Transverse colon (tissue), 4 donors: ENCODE results near the gene SERPINB5.

Experiments used
- POLR2AphosphoS5 ChIP-seq, 3 donors: sonication (generic); formaldehyde crosslinking; IDR thresholded peaks; one replicate each; pipeline ENCODE4 v1.6.1; 2016; ENCODE audit warnings: antibody characterized with exemption in 3 of 3
- TF ChIP-seq, protein P1 (sequence below), 5 experiments: fragments of 200-600 bp in 3 of 5; fragments of 450-650 bp in 2 of 5; sonication (generic) in 3 of 5; IDR thresholded peaks; 1 replicate in 2 of 5; 2 replicates in 3 of 5; pipeline ENCODE4 v1.5.1; 2016 to 2017; ENCODE audit warnings: antibody characterized with exemption in 5 of 5, inconsistent platforms in 3 of 5, mild to moderate bottlenecking in 2 of 5, moderate library complexity in 1 of 5

GRCh38 chr18:63431180-63431579 is 45.6 kb upstream of the SERPINB5 start:
- TF ChIP-seq, protein P1, sequence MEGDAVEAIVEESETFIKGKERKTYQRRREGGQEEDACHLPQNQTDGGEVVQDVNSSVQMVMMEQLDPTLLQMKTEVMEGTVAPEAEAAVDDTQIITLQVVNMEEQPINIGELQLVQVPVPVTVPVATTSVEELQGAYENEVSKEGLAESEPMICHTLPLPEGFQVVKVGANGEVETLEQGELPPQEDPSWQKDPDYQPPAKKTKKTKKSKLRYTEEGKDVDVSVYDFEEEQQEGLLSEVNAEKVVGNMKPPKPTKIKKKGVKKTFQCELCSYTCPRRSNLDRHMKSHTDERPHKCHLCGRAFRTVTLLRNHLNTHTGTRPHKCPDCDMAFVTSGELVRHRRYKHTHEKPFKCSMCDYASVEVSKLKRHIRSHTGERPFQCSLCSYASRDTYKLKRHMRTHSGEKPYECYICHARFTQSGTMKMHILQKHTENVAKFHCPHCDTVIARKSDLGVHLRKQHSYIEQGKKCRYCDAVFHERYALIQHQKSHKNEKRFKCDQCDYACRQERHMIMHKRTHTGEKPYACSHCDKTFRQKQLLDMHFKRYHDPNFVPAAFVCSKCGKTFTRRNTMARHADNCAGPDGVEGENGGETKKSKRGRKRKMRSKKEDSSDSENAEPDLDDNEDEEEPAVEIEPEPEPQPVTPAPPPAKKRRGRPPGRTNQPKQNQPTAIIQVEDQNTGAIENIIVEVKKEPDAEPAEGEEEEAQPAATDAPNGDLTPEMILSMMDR (IDR thresholded peaks at IDR 0.05) = no peak
- TF ChIP-seq POLR2AphosphoS5 (IDR thresholded peaks at IDR 0.05) = no peak
